ENCODE results near the gene WDR5B. TPM values are rescaled to one million over a fixed set of nuclear protein-coding genes. Genes with fewer than 3 reads are reported as not detected.

WDR5B gene
- total RNA-seq, 2 experiments from 2014 or later: 2.6 to 2.8 TPM

DNA sequence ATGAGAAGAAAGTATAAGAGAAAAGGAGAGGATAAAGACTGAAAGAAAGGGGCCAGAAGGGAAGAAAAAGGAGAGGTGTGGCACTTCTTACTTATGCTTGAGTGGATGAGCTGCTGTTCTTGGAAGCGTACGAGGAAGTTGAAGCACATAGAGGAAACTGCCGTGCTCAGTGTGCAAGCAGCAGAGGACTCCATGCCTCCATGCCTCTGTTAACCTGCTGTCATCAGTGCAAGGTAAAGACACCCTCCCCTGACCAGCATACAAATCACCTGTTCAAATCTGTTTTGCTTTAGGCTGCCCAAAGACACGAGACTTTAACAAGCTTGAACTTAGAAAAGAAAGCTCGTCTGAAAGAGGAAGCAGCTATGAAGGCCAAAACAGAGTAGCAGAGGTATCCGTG is 6.4 kb downstream of the WDR5B start:
- peak overlapping the region; percentile 3 for H3K27ac Mint-ChIP-seq
- H3K9me3 Mint-ChIP-seq (ENCODE audit: low read depth): no peaks in the 10 kb centered on the region
- intact Hi-C loops (cut with DNase I, micrococcal nuclease): no loop called here
- no peak for DNase-seq
- CTCF ChIA-PET: interaction anchor here (0.6 to 3.6 kb wide), 4 partner anchors 11 to 144 kb away, joined by 3 to 13 read pairs (median 4); no protein-coding TSS in a partner anchor
- peaks cover 41% of the 10 kb centered on the region for H3K4me1 Mint-ChIP-seq
- POLR2A ChIA-PET: no interaction called here
- no peak overlapping the region for H3K4me3 Mint-ChIP-seq
- H3K36me3 Mint-ChIP-seq (ENCODE audit: low read depth): peaks cover 52% of the 10 kb centered on the region
- H3K27me3 Mint-ChIP-seq: no peaks in the 10 kb centered on the region
- no peak for ATAC-seq

DNA sequence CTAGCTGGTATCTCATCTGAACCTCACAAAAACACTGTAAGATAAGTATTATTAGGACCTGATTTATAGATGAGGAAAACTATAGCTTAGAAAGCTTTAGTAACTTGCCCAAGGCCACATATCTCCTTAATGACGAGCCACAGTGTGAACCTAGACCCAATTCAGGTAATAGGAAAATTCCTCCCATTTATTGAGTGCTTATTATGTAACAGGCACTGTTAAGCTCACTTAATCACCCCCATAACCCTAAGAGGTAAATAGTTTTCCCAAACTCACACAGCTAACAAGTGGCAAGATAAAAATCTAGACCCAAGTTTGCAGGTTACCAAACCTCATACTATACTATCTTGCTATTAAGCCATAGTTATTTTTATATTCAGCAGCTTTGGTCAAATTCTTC is 7.9 kb downstream of the WDR5B start:
- intact Hi-C loops (cut with DNase I, micrococcal nuclease): no loop called here
- no peaks in the 10 kb centered on the region for H3K27me3 Mint-ChIP-seq
- peaks cover 34% of the 10 kb centered on the region for H3K4me1 Mint-ChIP-seq
- ChIA-PET CTCF (interaction anchor here (0.9 to 3.6 kb wide), 7 partner anchors 8 to 29 kb away, joined by 3 to 13 read pairs (median 7); partner anchors contain the start of genes FAM162A and WDR5B), POLR2A (interaction anchor here (0.9 kb wide), 1 partner anchor 8 kb away, joined by 3 read pairs; the partner anchor contains the start of gene WDR5B)
- peaks cover 53% of the 10 kb centered on the region for H3K36me3 Mint-ChIP-seq (ENCODE audit: low read depth)
- ATAC-seq: no peak
- DNase-seq: no peak
- no peak overlapping the region for H3K4me3 Mint-ChIP-seq
- H3K9me3 Mint-ChIP-seq (ENCODE audit: low read depth): no peaks in the 10 kb centered on the region
- no peak overlapping the region for H3K27ac Mint-ChIP-seq

DNA sequence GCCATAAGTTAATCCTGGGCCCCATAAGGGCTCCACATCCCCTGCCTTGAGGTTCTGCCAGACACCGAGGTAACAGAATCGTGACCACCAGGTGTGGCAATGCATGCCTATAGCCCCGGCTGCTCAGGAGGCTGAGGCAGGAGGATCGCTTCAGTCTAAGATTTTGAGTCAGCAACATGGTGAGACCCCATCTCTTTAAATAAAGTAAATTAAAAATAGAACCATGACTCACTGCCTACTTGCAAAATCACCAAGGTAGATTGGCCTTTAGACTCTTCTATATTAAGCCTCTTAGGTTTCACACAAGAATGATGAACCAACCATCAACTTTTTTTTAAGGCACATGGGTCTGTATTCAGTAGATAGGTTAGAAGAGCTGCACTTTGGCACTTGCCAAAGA is 9.7 kb downstream of the WDR5B start:
- Mint-ChIP-seq H3K4me3 (no peak overlapping the region), H3K36me3 (ENCODE audit: low read depth) (peaks cover 49% of the 10 kb centered on the region), H3K9me3 (ENCODE audit: low read depth) (no peaks in the 10 kb centered on the region), H3K27ac (peak overlapping the region; percentile 34), H3K4me1 (peaks cover 22% of the 10 kb centered on the region), H3K27me3 (no peaks in the 10 kb centered on the region)
- ChIA-PET CTCF (interaction anchor here (1.8 to 2.3 kb wide), 2 partner anchors 10 to 14 kb away, joined by 7 to 8 read pairs; partner anchors contain the start of gene WDR5B), POLR2A (no interaction called here)
- intact Hi-C loops (cut with DNase I, micrococcal nuclease): no loop called here
- peak; percentile 61 for ATAC-seq
- DNase-seq: peak; percentile 42

DNA sequence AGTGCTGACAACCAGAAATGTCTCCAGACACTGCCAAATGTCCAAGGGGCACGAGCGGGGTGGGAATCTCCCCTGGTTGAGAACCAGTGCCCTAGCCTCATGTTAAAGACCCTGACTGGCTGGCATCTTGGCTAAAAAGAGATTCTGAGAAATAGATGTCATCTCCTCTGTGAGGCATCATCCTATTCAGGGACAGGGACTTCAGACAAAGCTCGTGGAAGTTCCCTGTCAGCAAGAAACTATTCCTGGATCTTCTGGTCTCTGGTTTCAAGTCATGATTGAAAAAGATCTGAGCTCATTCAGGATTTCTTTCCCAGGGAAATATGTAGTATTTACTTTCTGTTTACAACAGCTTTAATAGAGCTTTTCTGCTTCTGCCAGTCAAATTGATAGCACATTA is 10.8 kb downstream of the WDR5B start:
- ChIA-PET POLR2A (no interaction called here), CTCF (interaction anchor here (0.9 to 1.2 kb wide), 3 partner anchors 11 to 13 kb away, joined by 3 to 4 read pairs (median 4); partner anchors contain the start of gene WDR5B)
- intact Hi-C loops (cut with DNase I, micrococcal nuclease): no loop called here
- no peak overlapping the region for H3K27ac Mint-ChIP-seq
- no peak overlapping the region for H3K4me3 Mint-ChIP-seq
- H3K9me3 Mint-ChIP-seq (ENCODE audit: low read depth): no peaks in the 10 kb centered on the region
- DNase-seq (no peak), ATAC-seq (no peak)
- no peaks in the 10 kb centered on the region for H3K27me3 Mint-ChIP-seq
- H3K4me1 Mint-ChIP-seq: peaks cover 16% of the 10 kb centered on the region
- H3K36me3 Mint-ChIP-seq (ENCODE audit: low read depth): peaks cover 42% of the 10 kb centered on the region

DNA sequence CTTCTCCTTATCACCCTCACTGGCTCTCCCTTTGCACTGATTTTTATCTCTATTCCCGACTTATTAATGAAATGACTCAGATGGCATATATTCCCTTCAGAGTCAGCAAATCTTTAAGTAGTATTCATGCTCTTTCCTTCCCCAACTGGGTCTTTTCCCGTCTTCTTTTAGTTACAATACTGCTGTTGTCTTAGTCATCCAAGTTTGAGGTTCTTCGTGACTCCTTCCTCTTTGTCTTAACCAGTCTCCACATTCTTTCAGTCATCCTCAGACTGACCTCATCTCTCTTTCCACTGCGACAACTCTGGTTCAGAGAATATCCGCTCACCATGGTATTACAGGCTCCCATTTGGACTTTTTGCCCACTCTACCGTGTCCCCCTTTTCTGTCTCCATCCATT is 12.4 kb downstream of the WDR5B start:
- DNase-seq (no peak), ATAC-seq (no peak)
- ChIA-PET POLR2A (no interaction called here), CTCF (interaction anchor here (0.9 to 1.2 kb wide), 2 partner anchors 9 to 17 kb away, joined by 3 read pairs; no protein-coding TSS in a partner anchor)
- H3K4me3 Mint-ChIP-seq: no peak overlapping the region
- H3K36me3 Mint-ChIP-seq (ENCODE audit: low read depth): peaks cover 35% of the 10 kb centered on the region
- intact Hi-C loops (cut with DNase I, micrococcal nuclease): no loop called here
- H3K4me1 Mint-ChIP-seq: peaks cover 14% of the 10 kb centered on the region
- H3K27me3 Mint-ChIP-seq: no peaks in the 10 kb centered on the region
- H3K9me3 Mint-ChIP-seq (ENCODE audit: low read depth): no peaks in the 10 kb centered on the region
- no peak overlapping the region for H3K27ac Mint-ChIP-seq

DNA sequence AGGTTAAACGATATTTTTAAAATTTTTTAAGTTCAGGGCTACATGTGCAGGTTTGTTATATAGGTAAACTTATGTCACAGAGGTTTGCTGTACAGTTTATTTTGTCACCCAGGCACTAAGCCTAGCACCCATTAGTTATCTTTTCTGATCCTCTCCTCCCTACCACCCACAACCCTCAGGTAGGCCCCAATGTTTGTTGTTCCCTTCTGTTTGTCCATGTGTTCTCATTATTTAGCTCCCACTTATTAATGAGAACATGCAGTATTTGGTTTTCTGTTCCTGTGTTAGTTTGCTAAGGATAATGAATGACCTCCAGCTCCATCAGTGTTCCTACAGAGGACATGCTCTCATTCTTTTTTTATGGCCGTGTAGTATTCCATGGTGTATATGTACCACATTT is 16.9 kb downstream of the WDR5B start:
- Mint-ChIP-seq H3K4me1 (peaks cover 33% of the 10 kb centered on the region), H3K27me3 (no peaks in the 10 kb centered on the region), H3K9me3 (ENCODE audit: low read depth) (no peaks in the 10 kb centered on the region), H3K36me3 (ENCODE audit: low read depth) (peaks cover 29% of the 10 kb centered on the region), H3K4me3 (no peak overlapping the region), H3K27ac (no peak overlapping the region)
- ATAC-seq (no peak), DNase-seq (no peak)
- ChIA-PET POLR2A (no interaction called here), CTCF (no interaction called here)
- intact Hi-C loops (cut with DNase I, micrococcal nuclease): no loop called here

DNA sequence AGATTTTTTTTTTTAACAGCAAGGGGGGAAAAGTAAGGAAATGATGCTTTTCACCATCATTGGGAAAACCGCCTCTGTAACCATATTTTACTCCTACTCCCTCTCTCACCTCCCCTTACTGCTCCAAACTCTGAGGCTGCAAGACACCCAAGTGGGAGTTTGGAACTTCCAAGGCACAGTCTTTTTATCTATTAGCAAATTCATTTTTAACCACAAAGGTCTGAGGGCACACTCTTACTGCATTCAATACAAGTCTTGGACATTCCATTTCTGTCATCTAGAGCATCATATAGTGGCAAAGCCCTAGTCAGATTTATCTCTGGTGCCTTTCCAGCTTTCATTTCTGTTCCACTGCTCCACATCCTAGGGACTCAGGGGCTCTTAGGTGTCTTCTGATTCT is 18.7 kb downstream of the WDR5B start:
- no peaks in the 10 kb centered on the region for H3K27me3 Mint-ChIP-seq
- no peaks in the 10 kb centered on the region for H3K9me3 Mint-ChIP-seq (ENCODE audit: low read depth)
- H3K27ac Mint-ChIP-seq: no peak overlapping the region
- ChIA-PET CTCF (interaction anchor here (0.6 to 0.9 kb wide), 3 partner anchors 11 to 179 kb away, joined by 3 to 4 read pairs (median 3); no protein-coding TSS in a partner anchor), POLR2A (no interaction called here)
- DNase-seq (no peak), ATAC-seq (no peak)
- H3K4me1 Mint-ChIP-seq: peaks cover 30% of the 10 kb centered on the region
- H3K36me3 Mint-ChIP-seq (ENCODE audit: low read depth): peaks cover 15% of the 10 kb centered on the region
- intact Hi-C loops (cut with DNase I, micrococcal nuclease): no loop called here
- H3K4me3 Mint-ChIP-seq: no peak overlapping the region

DNA sequence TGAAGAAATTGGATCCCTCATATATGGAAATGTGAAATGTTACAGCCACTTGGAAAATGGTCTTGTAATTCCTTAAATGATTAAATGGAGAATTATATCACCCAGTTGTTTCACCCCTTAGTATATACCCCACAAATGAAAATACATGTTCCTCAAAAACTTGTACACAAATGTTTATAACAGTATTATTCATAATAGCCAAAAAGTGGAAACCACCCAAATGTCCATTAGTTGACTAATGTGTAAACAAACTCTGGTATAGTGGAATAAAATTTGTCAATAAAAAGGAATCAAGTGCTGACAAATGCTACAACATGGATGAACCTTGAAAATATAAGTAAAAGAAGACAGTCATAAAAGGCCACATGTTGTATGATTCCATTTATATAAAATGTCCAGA is 19.4 kb downstream of the WDR5B start:
- POLR2A ChIA-PET: no interaction called here
- H3K4me1 Mint-ChIP-seq: peaks cover 30% of the 10 kb centered on the region
- intact Hi-C loops (cut with DNase I, micrococcal nuclease): no loop called here

DNA sequence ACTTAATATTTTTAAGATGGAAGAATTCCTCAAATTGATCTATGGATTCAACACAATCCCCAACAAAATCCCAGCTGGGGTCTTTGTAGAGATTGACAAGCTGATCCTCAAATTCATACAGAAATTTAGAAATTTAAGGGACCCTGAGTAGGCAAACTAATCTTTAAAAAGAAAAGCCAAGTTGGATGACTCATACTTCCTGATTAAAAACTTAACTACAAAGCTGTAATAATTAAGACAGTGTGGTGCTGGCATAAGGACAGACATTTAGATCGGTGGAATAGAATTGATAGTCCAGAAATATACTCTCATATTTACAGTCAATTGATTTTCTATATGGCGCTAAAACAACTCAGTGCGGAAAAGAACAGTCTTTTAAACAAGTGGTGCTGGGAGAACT is 20.3 kb downstream of the WDR5B start:
- H3K4me1 Mint-ChIP-seq: peaks cover 30% of the 10 kb centered on the region
- intact Hi-C loops (cut with DNase I, micrococcal nuclease): no loop called here
- no peak overlapping the region for H3K4me3 Mint-ChIP-seq
- no peak overlapping the region for H3K27ac Mint-ChIP-seq
- DNase-seq: no peak
- H3K9me3 Mint-ChIP-seq (ENCODE audit: low read depth): no peaks in the 10 kb centered on the region
- H3K27me3 Mint-ChIP-seq: no peaks in the 10 kb centered on the region
- peak; percentile 36 for ATAC-seq
- POLR2A ChIA-PET: no interaction called here
- H3K36me3 Mint-ChIP-seq (ENCODE audit: low read depth): peaks cover 15% of the 10 kb centered on the region
- CTCF ChIA-PET: interaction anchor here (0.7 to 0.9 kb wide), 2 partner anchors 109 to 284 kb away, joined by 3 to 4 read pairs; no protein-coding TSS in a partner anchor

More for the DNA sequence above, 19.4 kb downstream of the WDR5B start:
- Mint-ChIP-seq H3K36me3 (ENCODE audit: low read depth) (peaks cover 15% of the 10 kb centered on the region), H3K27me3 (no peaks in the 10 kb centered on the region), H3K4me3 (no peak overlapping the region), H3K9me3 (ENCODE audit: low read depth) (no peaks in the 10 kb centered on the region), H3K27ac (no peak overlapping the region)
- CTCF ChIA-PET: no interaction called here
- no peak for ATAC-seq
- DNase-seq: no peak

DNA sequence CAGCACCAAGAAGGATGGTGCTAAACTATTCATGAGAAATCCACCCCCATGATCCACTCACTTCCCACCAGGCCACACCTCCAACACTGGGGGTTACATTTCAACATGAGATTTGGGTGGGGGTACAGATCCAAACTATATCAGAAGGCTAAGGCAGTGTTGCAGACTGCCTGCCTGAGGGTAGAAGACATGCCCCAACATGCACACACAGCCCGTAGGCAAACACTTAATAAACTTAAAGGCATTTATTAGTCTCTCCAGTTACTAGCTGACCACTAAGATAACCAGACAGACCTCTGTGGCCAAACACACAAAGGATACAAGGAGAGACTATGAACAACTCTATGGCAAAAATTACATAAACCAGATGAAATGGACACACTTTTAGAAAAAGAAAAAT is 21.7 kb downstream of the WDR5B start:
- Mint-ChIP-seq H3K27ac (no peak overlapping the region), H3K4me1 (peaks cover 30% of the 10 kb centered on the region), H3K27me3 (no peaks in the 10 kb centered on the region), H3K4me3 (no peak overlapping the region), H3K36me3 (ENCODE audit: low read depth) (peaks cover 12% of the 10 kb centered on the region), H3K9me3 (ENCODE audit: low read depth) (no peaks in the 10 kb centered on the region)
- ATAC-seq: no peak
- intact Hi-C loops (cut with DNase I, micrococcal nuclease): loop anchor here in 1 of 2 experiments (5.0 kb wide), 1 partner anchor 138 kb away; no protein-coding TSS in a partner anchor
- ChIA-PET POLR2A (no interaction called here), CTCF (interaction anchor here (0.6 to 2.9 kb wide), 7 partner anchors 10 to 382 kb away, joined by 3 to 29 read pairs (median 13); partner anchors contain the start of genes FAM162A, MIX23, PARP14 and WDR5B)
- no peak for DNase-seq

DNA sequence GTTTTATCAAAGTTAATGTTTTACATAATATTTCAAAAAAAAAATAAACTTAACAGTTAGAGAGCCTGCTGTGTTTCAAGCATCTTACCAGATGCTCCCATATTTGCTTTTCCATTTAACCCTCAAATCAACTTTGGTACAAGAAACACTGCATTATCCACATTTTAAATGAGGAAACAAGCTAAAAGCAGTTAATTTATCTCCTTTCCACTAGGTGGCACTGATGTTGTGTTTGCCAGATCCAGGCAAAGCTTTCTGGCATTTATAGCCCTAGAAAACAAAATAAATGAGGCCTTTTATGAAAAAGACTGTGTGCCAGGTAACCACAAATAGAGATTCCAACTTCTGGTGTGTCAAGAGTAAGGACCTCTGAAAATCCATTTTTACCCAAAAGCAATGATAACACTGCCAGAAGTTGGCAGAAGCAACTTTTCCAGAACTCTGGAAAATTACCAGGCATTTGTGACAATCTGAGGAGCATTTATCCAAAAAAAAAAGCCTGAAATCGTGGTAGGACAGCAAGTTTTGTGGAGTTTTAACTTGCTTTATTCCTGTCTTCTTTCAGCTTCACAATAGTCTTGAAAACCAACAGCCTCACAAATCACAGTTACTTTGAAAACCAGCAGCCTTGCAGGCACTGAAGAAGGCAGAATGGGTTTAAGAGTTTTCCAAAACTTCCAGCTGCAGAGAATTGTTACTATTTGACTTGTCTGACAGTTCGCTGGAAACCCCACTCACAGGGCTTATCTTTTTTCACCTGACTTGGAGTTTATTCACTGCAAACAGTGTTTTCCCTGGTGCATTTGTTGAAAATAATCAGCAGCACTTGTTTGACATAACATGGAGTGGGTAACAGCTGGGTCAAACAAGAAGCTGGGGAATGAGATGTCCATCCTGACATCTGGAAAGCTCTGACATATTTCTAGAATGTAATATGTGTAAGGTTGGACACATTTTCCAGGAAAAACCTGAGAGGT is 22.7 kb downstream of the WDR5B start:
- ChIA-PET POLR2A (interaction anchor here (0.6 to 1.4 kb wide), 6 partner anchors 9 to 675 kb away, joined by 3 to 6 read pairs (median 4); partner anchors contain the start of genes FAM162A and WDR5B), CTCF (interaction anchor here (0.6 to 2.9 kb wide), 36 partner anchors 9 to 884 kb away, joined by 3 to 29 read pairs (median 4); partner anchors contain the start of genes FAM162A, MIX23, PARP14 and WDR5B)
- Mint-ChIP-seq H3K9me3 (ENCODE audit: low read depth) (no peaks in the 10 kb centered on the region), H3K27me3 (no peaks in the 10 kb centered on the region), H3K36me3 (ENCODE audit: low read depth) (peaks cover 12% of the 10 kb centered on the region), H3K27ac (no peak overlapping the region), H3K4me3 (no peak overlapping the region), H3K4me1 (peaks cover 33% of the 10 kb centered on the region)
- intact Hi-C loops (cut with DNase I, micrococcal nuclease): loop anchor here (1.0 to 5.0 kb wide), 2 partner anchors 139 to 286 kb away; no protein-coding TSS in a partner anchor
- DNase-seq (no peak), ATAC-seq (peak; percentile 55)
